Motor neuron (in vitro differentiated cells): ENCODE results near the gene GREB1L. TPM values are rescaled to one million over a fixed set of nuclear protein-coding genes. Genes with fewer than 3 reads are reported as not detected.

ENCODE experiments used
- ATAC-seq, 8 experiments: fragments of 200-7000 bp; cut with Tn5 transposase; replicated peaks in 6 of 8; 2 replicates each; pipeline ENCODE4 v1.8.0; 2021; ENCODE audit warnings: mild to moderate bottlenecking in 8 of 8, moderate library complexity in 8 of 8
- H3K27ac ChIP-seq, 2 donors: fragments of 250-450 bp; sonication (Bioruptor Pico); 2 replicates each; pipeline ENCODE4 v1.9.0; 2021; ENCODE audit warnings: antibody characterized with exemption in 2 of 2, mild to moderate bottlenecking in 2 of 2, moderate library complexity in 1 of 2
- H3K4me1 ChIP-seq, 2 donors: fragments of 250-450 bp; sonication (Bioruptor Pico); replicated peaks in 1 of 2; 2 replicates each; pipeline ENCODE4 v1.6.1; 2021; ENCODE audit warnings: antibody characterized with exemption in 2 of 2, mild to moderate bottlenecking in 2 of 2, moderate library complexity in 1 of 2
- H3K4me3 ChIP-seq, 5 donors: fragments of 250-450 bp; sonication (Bioruptor Pico); 2 replicates each; pipeline ENCODE4 v1.9.0; 2021; ENCODE audit warnings: antibody characterized with exemption in 5 of 5, mild to moderate bottlenecking in 5 of 5, moderate library complexity in 4 of 5
- WGBS, 10 experiments: fragments of 450-650 bp; shearing (Covaris generic); methylation state at CpG; one replicate each; pipeline ENCODE4 v1.0.0; 2022; 5-methylcytosine and 5-hydroxymethylcytosine counted together
- in situ Hi-C, 9 experiments: fragments of 400-800 bp; cut with MboI; loops; one replicate each; pipeline ENCODE4 v1.15.0; 2021; ENCODE audit warnings: low sequenced_read_pairs in 9 of 9, low pct_unique_long_range_greater_than_20kb in 2 of 9; ENCODE audit not compliant: unreplicated experiment in 9 of 9
- total RNA-seq, 8 experiments: library from RNA; unstranded; fragments of 300-600 nt; gene quantifications; 2 replicates each; pipeline versions ENCODE4 v1.2.3 to v1.2.4, GENCODE V29; 2022

GREB1L gene
- total RNA-seq, 8 experiments from 2014 or later, result 0.36 to 39.3 (median 13.2) TPM

GRCh38 chr18:21526463-21526862 lies 284.4 kb downstream of the GREB1L start:
- Histone ChIP-seq H3K27ac (no peak overlapping the region), H3K4me1 (no peaks in the 10 kb centered on the region), H3K4me3 (no peak overlapping the region)
- 79 to 100% (median 98%) methylated on average over 1 to 2 of the region's 2 CpGs; no CpG with 5 or more reads in 2 of the 10 experiments for WGBS, 10 experiments
- in situ Hi-C loops, result no loop called here
- no peak for ATAC-seq

- ATAC-seq, result no peak
- 75 to 100% (median 100%) methylated on average over 1 of the region's 1 CpG; no CpG with 5 or more reads in 3 of the 10 experiments for WGBS, 10 experiments
- Histone ChIP-seq H3K4me1 (no peaks in the 10 kb centered on the region), H3K27ac (no peak overlapping the region), H3K4me3 (no peak overlapping the region)
- in situ Hi-C loops, result no loop called here
Measured at GRCh38 chr18:21534327-21534726, 292.3 kb downstream of the GREB1L start.

GRCh38 chr18:21538230-21538629 lies 296.2 kb downstream of the GREB1L start:
- Histone ChIP-seq H3K4me1 (no peaks in the 10 kb centered on the region), H3K4me3 (no peak overlapping the region), H3K27ac (no peak overlapping the region)
- ATAC-seq, result no peak
- 85 to 100% (median 92%) methylated on average over 1 to 3 of the region's 3 CpGs; no CpG with 5 or more reads in 1 of the 10 experiments for WGBS, 10 experiments
- in situ Hi-C loops, result no loop called here

- Histone ChIP-seq H3K4me1 (no peaks in the 10 kb centered on the region), H3K4me3 (no peak overlapping the region), H3K27ac (no peak overlapping the region)
- no peak for ATAC-seq
- in situ Hi-C loops, result no loop called here
- 64 to 100% (median 93%) methylated on average over 1 to 4 of the region's 5 CpGs; no CpG with 5 or more reads in 1 of the 10 experiments for WGBS, 10 experiments
Measured at GRCh38 chr18:21546423-21546822, 304.4 kb downstream of the GREB1L start.

- no peak overlapping the region for H3K27ac ChIP-seq
- no peak for ATAC-seq
- in situ Hi-C loops, result no loop called here
- no peak overlapping the region for H3K4me3 ChIP-seq
- H3K4me1 ChIP-seq, result no peaks in the 10 kb centered on the region
- 92 to 100% (median 100%) methylated on average over 2 of the region's 2 CpGs; no CpG with 5 or more reads in 3 of the 10 experiments for WGBS, 10 experiments
Measured at GRCh38 chr18:21548647-21549046, 306.6 kb downstream of the GREB1L start.

- in situ Hi-C loops, result no loop called here
Measured at GRCh38 chr18:21550510-21550970, 308.5 kb downstream of the GREB1L start.

GRCh38 chr18:21557607-21558253 lies 315.7 kb downstream of the GREB1L start:
- no peaks in the 10 kb centered on the region for H3K4me1 ChIP-seq
- H3K27ac ChIP-seq, result no peak overlapping the region
- H3K4me3 ChIP-seq, result no peak overlapping the region
- 50 to 100% (median 96%) methylated on average over 2 to 5 of the region's 6 CpGs for WGBS, 10 experiments
- in situ Hi-C loops, result no loop called here
- peak in 1 of 8 experiments; percentile 18 for ATAC-seq

More at GRCh38 chr18:21550510-21550970, 308.5 kb downstream of the GREB1L start:
- no peak overlapping the region for H3K4me3 ChIP-seq
- no peaks in the 10 kb centered on the region for H3K4me1 ChIP-seq
- H3K27ac ChIP-seq, result no peak overlapping the region
- ATAC-seq, result no peak
- 90 to 100% (median 100%) methylated on average over 2 to 10 of the region's 11 CpGs; no CpG with 5 or more reads in 1 of the 10 experiments for WGBS, 10 experiments

GRCh38 chr18:21559195-21559594 lies 317.2 kb downstream of the GREB1L start:
- H3K27ac ChIP-seq, result no peak overlapping the region
- H3K4me3 ChIP-seq, result no peak overlapping the region
- H3K4me1 ChIP-seq, result no peaks in the 10 kb centered on the region
- in situ Hi-C loops, result no loop called here
- no peak for ATAC-seq

GRCh38 chr18:21571772-21572171 lies 329.7 kb downstream of the GREB1L start:
- H3K4me1 ChIP-seq, result no peaks in the 10 kb centered on the region
- ATAC-seq, result no peak
- no peak overlapping the region for H3K27ac ChIP-seq
- no peak overlapping the region for H3K4me3 ChIP-seq
- in situ Hi-C loops, result no loop called here

Other genes with a start within 250 kb of the GREB1L start
- gene ROCK1, start 130.4 kb upstream of the GREB1L start, total RNA-seq, result 10 to 100 TPM; 21.1 to 48.3 (median 25.9) TPM